ENCODE results near the gene DNHD1.

Gene DNHD1

GRCh38 chr11:6598555-6598954 is 101.5 kb downstream of the DNHD1 start:
- peaks cover 9% of the 10 kb centered on the region; the same call in 1 of the 2 replicates for H4K20me1 ChIP-seq (ENCODE audit: insufficient read depth, low read length)
- no peak overlapping the region for H3K4me2 ChIP-seq (ENCODE audit: low read depth, low read length)
- no peaks in the 10 kb centered on the region for H3K9me2 ChIP-seq (replicated peaks; ENCODE audit: insufficient read depth, low read length)
- H3K36me3 ChIP-seq (replicated peaks; ENCODE audit: insufficient read depth, low read length) = peaks cover 10% of the 10 kb centered on the region; the same call in 1 of the 2 replicates
- H3K9me3 ChIP-seq (replicated peaks; ENCODE audit: insufficient read depth, low read length) = no peaks in the 10 kb centered on the region
- H3K27ac ChIP-seq (ENCODE audit: low read length) = no peak overlapping the region
- no peak overlapping the region for H2AFZ ChIP-seq (ENCODE audit: low read length)
- TF ChIP-seq EZH2 (optimal IDR thresholded peaks at IDR 0.05; ENCODE audit: low read depth, low read length) (no peak), CTCF (IDR thresholded peaks at IDR 0.05; ENCODE audit: low read length) (no peak), EZH2phosphoT487 (IDR thresholded peaks at IDR 0.05; ENCODE audit: low read length) (no peak)
- peaks cover 9% of the 10 kb centered on the region for H3K4me1 ChIP-seq (ENCODE audit: low read length)
- no peak overlapping the region for H3K9ac ChIP-seq (ENCODE audit: low read length)
- H3K27me3 ChIP-seq (replicated peaks; ENCODE audit: insufficient read depth, low read length) = no peaks in the 10 kb centered on the region
- H3K4me3 ChIP-seq (ENCODE audit: low read length) = no peak overlapping the region
- no peaks in the 10 kb centered on the region for H3F3A ChIP-seq (ENCODE audit: insufficient read depth, low read length)
- no peak for DNase-seq
- H3K79me2 ChIP-seq (ENCODE audit: low read length) = peaks cover 83% of the 10 kb centered on the region

- no peak for TF ChIP-seq EZH2 (optimal IDR thresholded peaks at IDR 0.05; ENCODE audit: low read depth, low read length)
- TF ChIP-seq CTCF (IDR thresholded peaks at IDR 0.05; ENCODE audit: low read length) = no peak
- TF ChIP-seq EZH2phosphoT487 (IDR thresholded peaks at IDR 0.05; ENCODE audit: low read length) = no peak
- DNase-seq = no peak
- Histone ChIP-seq H3K4me1 (ENCODE audit: low read length) (peaks cover 9% of the 10 kb centered on the region), H3K27me3 (replicated peaks; ENCODE audit: insufficient read depth, low read length) (no peaks in the 10 kb centered on the region), H3K4me3 (ENCODE audit: low read length) (no peak overlapping the region), H3K4me2 (ENCODE audit: low read depth, low read length) (no peak overlapping the region), H3K36me3 (replicated peaks; ENCODE audit: insufficient read depth, low read length) (peaks cover 10% of the 10 kb centered on the region; the same call in 1 of the 2 replicates), H4K20me1 (ENCODE audit: insufficient read depth, low read length) (peaks cover 9% of the 10 kb centered on the region; the same call in 1 of the 2 replicates), H3K27ac (ENCODE audit: low read length) (no peak overlapping the region), H3K9me3 (replicated peaks; ENCODE audit: insufficient read depth, low read length) (no peaks in the 10 kb centered on the region), H3K9ac (ENCODE audit: low read length) (no peak overlapping the region), H3K9me2 (replicated peaks; ENCODE audit: insufficient read depth, low read length) (no peaks in the 10 kb centered on the region), H2AFZ (ENCODE audit: low read length) (no peak overlapping the region), H3F3A (ENCODE audit: insufficient read depth, low read length) (peaks cover 6% of the 10 kb centered on the region), H3K79me2 (ENCODE audit: low read length) (peaks cover 84% of the 10 kb centered on the region)
These were observed 102.4 kb downstream of the DNHD1 start for GRCh38 chr11:6599449-6599848.

GRCh38 chr11:6599881-6600390 is 102.9 kb downstream of the DNHD1 start:
- Histone ChIP-seq H3K4me1 (ENCODE audit: low read length) (peaks cover 14% of the 10 kb centered on the region), H3K27me3 (replicated peaks; ENCODE audit: insufficient read depth, low read length) (no peaks in the 10 kb centered on the region), H4K20me1 (ENCODE audit: insufficient read depth, low read length) (peaks cover 9% of the 10 kb centered on the region; the same call in 1 of the 2 replicates), H3K36me3 (replicated peaks; ENCODE audit: insufficient read depth, low read length) (peaks cover 10% of the 10 kb centered on the region; the same call in 1 of the 2 replicates), H3K4me2 (ENCODE audit: low read depth, low read length) (no peak overlapping the region), H3K9me3 (replicated peaks; ENCODE audit: insufficient read depth, low read length) (no peaks in the 10 kb centered on the region), H3K4me3 (ENCODE audit: low read length) (no peak overlapping the region), H2AFZ (ENCODE audit: low read length) (no peak overlapping the region), H3K79me2 (ENCODE audit: low read length) (peaks cover 86% of the 10 kb centered on the region), H3K9me2 (replicated peaks; ENCODE audit: insufficient read depth, low read length) (no peaks in the 10 kb centered on the region), H3K27ac (ENCODE audit: low read length) (no peak overlapping the region), H3F3A (ENCODE audit: insufficient read depth, low read length) (peaks cover 10% of the 10 kb centered on the region), H3K9ac (ENCODE audit: low read length) (no peak overlapping the region)
- no peak for TF ChIP-seq CTCF (IDR thresholded peaks at IDR 0.05; ENCODE audit: low read length)
- no peak for TF ChIP-seq EZH2phosphoT487 (IDR thresholded peaks at IDR 0.05; ENCODE audit: low read length)
- TF ChIP-seq EZH2 (optimal IDR thresholded peaks at IDR 0.05; ENCODE audit: low read depth, low read length) = no peak
- DNase-seq = no peak

Data from MM.1S (cell line).